Transverse colon (tissue), 4 donors: Measurements from ENCODE around the gene GIMAP2. TPM values are rescaled to one million over a fixed set of nuclear protein-coding genes. Genes with fewer than 3 reads are reported as not detected.

Experiments used
- DNase-seq: peaks from one replicate; pipeline ENCODE4 v3.0.0-alpha.2; 2019
- H3K27ac ChIP-seq, 4 donors: fragments of 200-600 bp; sonication (generic); 2 replicates each; pipeline ENCODE4 v1.5.1; 2016 to 2018; ENCODE audit warnings: inconsistent platforms in 4 of 4
- H3K27me3 ChIP-seq: fragments of 200-600 bp; sonication (generic); 2 replicates; pipeline ENCODE4 v1.5.1; 2017; ENCODE audit warnings: inconsistent platforms
- H3K36me3 ChIP-seq, 4 donors: fragments of 200-600 bp; sonication (generic); 2 replicates each; pipeline ENCODE4 v1.5.1; 2017 to 2019; ENCODE audit warnings: inconsistent platforms in 4 of 4
- H3K4me1 ChIP-seq, 4 donors: fragments of 200-600 bp; sonication (generic); 2 replicates each; pipeline ENCODE4 v1.5.1; 2017 to 2020; ENCODE audit warnings: inconsistent platforms in 4 of 4
- H3K4me3 ChIP-seq, 4 donors: fragments of 200-600 bp; sonication (generic); 1 replicate in 1 of 4; 2 replicates in 3 of 4; pipeline versions ENCODE4 v1.5.1 to v1.6.1; 2017 to 2019; ENCODE audit warnings: inconsistent platforms in 4 of 4
- H3K9me3 ChIP-seq, 2 donors: fragments of 200-600 bp; sonication (generic); 2 replicates each; pipeline ENCODE4 v1.5.1; 2017 to 2019; ENCODE audit warnings: inconsistent platforms in 2 of 2
- CTCF ChIP-seq, 5 experiments: fragments of 200-600 bp in 3 of 5; fragments of 450-650 bp in 2 of 5; sonication (generic) in 3 of 5; IDR thresholded peaks; 1 replicate in 2 of 5; 2 replicates in 3 of 5; pipeline ENCODE4 v1.5.1; 2016 to 2017; ENCODE audit warnings: antibody characterized with exemption in 5 of 5, inconsistent platforms in 3 of 5, mild to moderate bottlenecking in 2 of 5, moderate library complexity in 1 of 5
- EP300 ChIP-seq: sonication (generic); formaldehyde crosslinking; IDR thresholded peaks from one replicate; pipeline ENCODE4 v1.6.1; 2017; ENCODE audit warnings: antibody characterized with exemption, low read depth
- POLR2A ChIP-seq: fragments of 450-650 bp; IDR thresholded peaks from one replicate; pipeline ENCODE4 v1.6.1; 2016; ENCODE audit warnings: antibody characterized with exemption, mild to moderate bottlenecking, moderate library complexity
- POLR2AphosphoS5 ChIP-seq, 3 donors: sonication (generic); formaldehyde crosslinking; IDR thresholded peaks; one replicate each; pipeline ENCODE4 v1.6.1; 2016; ENCODE audit warnings: antibody characterized with exemption in 3 of 3
- WGBS, 2 donors: methylation state at CpG; one replicate each; pipeline ENCODE4 v1.1.5; 2018; ENCODE audit warnings: low coverage in 1 of 2; 5-methylcytosine and 5-hydroxymethylcytosine counted together
- in situ Hi-C, 4 donors: fragments of 200-750 bp; cut with MboI; loops; one replicate each; pipeline versions ENCODE4 v1.15.0 to v1.15.1; 2017; ENCODE audit warnings: low sequenced_read_pairs in 3 of 4, low pct_ligation_motif_present in 1 of 4, low pct_unique_long_range_greater_than_20kb in 1 of 4
- intact Hi-C: fragments of 100-400 bp; cut with DNase I; formaldehyde crosslinking; loops from one replicate; pipeline ENCODE4 v1.15.1; 2023; ENCODE audit warnings: low total_unique reads
- total RNA-seq, 4 donors: library from RNA; depleted of rRNA; stranded (reverse); fragments of >200 nt; gene quantifications; one replicate each; pipeline ENCODE4 v1.1.0, GENCODE V29; 2016

GIMAP2 gene
- total RNA-seq, 4 donors from 2014 or later = 4.5 to 16.2 TPM; not detected in 2

DNA sequence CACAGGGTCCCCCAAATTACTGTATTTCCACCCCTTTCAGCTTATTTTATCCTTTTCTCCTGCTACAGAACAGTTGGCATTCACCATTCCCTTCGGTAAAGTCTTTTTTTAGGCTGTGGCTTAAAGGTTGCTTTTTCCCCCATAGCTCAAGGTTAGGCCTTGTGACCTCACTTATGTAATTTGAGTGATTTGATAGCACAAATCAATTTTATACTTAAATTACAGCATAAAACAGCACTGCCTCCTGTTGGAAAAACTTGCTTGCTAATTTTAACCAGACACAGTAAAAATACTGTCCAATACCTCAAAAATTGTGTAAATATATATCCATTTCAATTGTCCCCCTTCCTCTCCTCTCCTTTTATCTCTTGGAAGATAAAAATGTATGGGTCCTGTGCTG is 38.0 kb downstream of the GIMAP2 start:
- DNase-seq = no peak
- Histone ChIP-seq H3K27me3 (no peaks in the 10 kb centered on the region), H3K4me3 (no peak overlapping the region), H3K36me3 (no peaks in the 10 kb centered on the region), H3K9me3 (peaks cover 4 to 6% of the 10 kb centered on the region in 2 donors), H3K4me1 (no peaks in the 10 kb centered on the region), H3K27ac (no peak overlapping the region)
- WGBS, 2 donors = 88 to 91% methylated on average over 1 of the region's 1 CpG
- in situ Hi-C loops = no loop called here
- intact Hi-C loops = no loop called here
- TF ChIP-seq POLR2A (no peak), CTCF (IDR thresholded peaks at IDR 0.05) (no peak), POLR2AphosphoS5 (IDR thresholded peaks at IDR 0.05) (no peak), EP300 (no peak)

DNA sequence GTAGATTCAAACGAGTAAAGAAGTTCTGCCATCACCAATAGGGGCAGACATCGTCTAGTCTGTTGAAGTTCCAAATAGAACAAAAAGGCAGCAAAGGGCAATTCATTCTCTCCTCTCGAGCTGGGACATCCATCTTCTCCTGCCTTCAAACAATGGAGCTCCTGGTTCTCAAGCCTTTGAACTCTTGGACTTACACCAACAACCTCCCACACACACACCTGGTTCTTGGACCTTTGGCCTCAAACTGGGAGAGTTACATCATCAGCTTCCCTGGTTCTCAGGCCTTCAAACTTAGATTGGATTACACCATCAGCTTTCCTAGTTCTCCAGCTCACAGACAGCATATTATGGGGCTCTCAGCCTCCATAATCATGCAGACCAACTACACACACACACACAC is 41.9 kb downstream of the GIMAP2 start:
- peaks cover 6 to 9% of the 10 kb centered on the region in 2 donors for H3K9me3 ChIP-seq
- H3K4me1 ChIP-seq = no peaks in the 10 kb centered on the region
- in situ Hi-C loops (loop anchor here in 1 of 4 donors (25.0 kb wide), 1 partner anchor 265 kb away; the partner anchor contains the start of gene GIMAP8), intact Hi-C loops (no loop called here)
- WGBS, 2 donors = 48 to 52% methylated on average over 2 to 3 of the region's 3 CpGs
- H3K27me3 ChIP-seq = no peaks in the 10 kb centered on the region
- DNase-seq = peak; percentile 46
- no peak overlapping the region for H3K27ac ChIP-seq
- H3K4me3 ChIP-seq = no peak overlapping the region
- no peaks in the 10 kb centered on the region for H3K36me3 ChIP-seq
- TF ChIP-seq CTCF (IDR thresholded peaks at IDR 0.05) (no peak), POLR2AphosphoS5 (IDR thresholded peaks at IDR 0.05) (peak in 1 of 3 donors; percentile 28)

- H3K4me1 ChIP-seq = no peaks in the 10 kb centered on the region
- H3K27ac ChIP-seq = no peak overlapping the region
- H3K4me3 ChIP-seq = no peak overlapping the region
- TF ChIP-seq CTCF (IDR thresholded peaks at IDR 0.05) (no peak), EP300 (no peak), POLR2A (no peak), POLR2AphosphoS5 (IDR thresholded peaks at IDR 0.05) (no peak)
- no peaks in the 10 kb centered on the region for H3K27me3 ChIP-seq
- intact Hi-C loops (no loop called here), in situ Hi-C loops (loop anchor here in 1 of 4 donors (25.0 kb wide), 1 partner anchor 266 kb away; the partner anchor contains the start of gene GIMAP8)
- no peaks in the 10 kb centered on the region for H3K36me3 ChIP-seq
- no peak for DNase-seq
- peaks cover 6 to 9% of the 10 kb centered on the region in 2 donors for H3K9me3 ChIP-seq
Observed at GRCh38 chr7:150728011-150728410, 42.5 kb downstream of the GIMAP2 start.

DNA sequence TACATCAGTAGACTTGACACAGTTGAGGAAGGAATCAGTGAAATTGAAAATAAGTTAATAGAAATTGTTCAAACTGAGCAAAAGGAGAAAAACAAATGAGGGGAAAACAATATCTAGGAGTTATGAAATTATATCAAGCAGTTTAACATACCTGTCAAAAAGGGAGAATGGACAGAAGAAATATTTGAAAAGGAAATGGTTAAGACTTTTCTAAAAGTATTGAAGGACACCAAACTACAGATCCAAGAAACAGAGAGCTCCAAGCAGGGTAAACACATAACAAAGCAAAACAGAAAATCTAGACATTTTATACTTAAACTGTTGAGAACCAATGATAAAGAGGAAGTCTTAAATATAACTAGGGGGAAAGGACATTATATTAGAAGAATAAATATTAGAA is 43.1 kb downstream of the GIMAP2 start:
- TF ChIP-seq POLR2AphosphoS5 (IDR thresholded peaks at IDR 0.05) = no peak
- no peak for TF ChIP-seq POLR2A
- no peak for TF ChIP-seq CTCF (IDR thresholded peaks at IDR 0.05)
- TF ChIP-seq EP300 = no peak
- Histone ChIP-seq H3K27me3 (no peaks in the 10 kb centered on the region), H3K4me3 (no peak overlapping the region), H3K27ac (no peak overlapping the region), H3K9me3 (peaks cover 6 to 9% of the 10 kb centered on the region in 2 donors), H3K36me3 (no peaks in the 10 kb centered on the region), H3K4me1 (no peaks in the 10 kb centered on the region)
- no peak for DNase-seq
- in situ Hi-C loops = loop anchor here in 1 of 4 donors (25.0 kb wide), 1 partner anchor 266 kb away; the partner anchor contains the start of gene GIMAP8
- intact Hi-C loops = no loop called here
